A673 (cell line): ENCODE data around the gene CIITA. TPM values are rescaled to one million over a fixed set of nuclear protein-coding genes. Genes with fewer than 3 reads are reported as not detected.

Experiments
- BruUV-seq: library from RNA; stranded (reverse); fragments of 400-500 nt; replicated peaks from 2 replicates; lab custom pipeline; 2021; lab: Mats Ljungman, UMichigan
- CTCF ChIA-PET: fragments of 300-600 bp; sonication (Branson Sonifier 250); formaldehyde crosslinking; loops from one replicate; lab custom pipeline; 2022; ENCODE audit warnings: antibody characterized with exemption; lab: Charles Lee
- POLR2A ChIA-PET: fragments of 300-600 bp; sonication (Branson Sonifier 250); formaldehyde crosslinking; loops from one replicate; lab custom pipeline; 2022; ENCODE audit warnings: antibody characterized with exemption; ENCODE audit not compliant: low non-redundant PET; lab: Charles Lee
- DNase-seq: peaks from one replicate; pipeline ENCODE4 v3.0.0-alpha.2; 2015; ENCODE audit warnings: low spot score
- H3K27ac ChIP-seq: fragments of 200-600 bp; sonication (generic); 2 replicates; pipeline ENCODE4 v1.5.1; 2016; ENCODE audit warnings: mixed run types, low read depth, mild to moderate bottlenecking, mixed read lengths, antibody characterized with exemption, low read length; ENCODE audit not compliant: poor library complexity, severe bottlenecking
- H3K27me3 ChIP-seq: fragments of 200-600 bp; sonication (generic); replicated peaks from 2 replicates; pipeline ENCODE4 v1.6.1; 2017; ENCODE audit warnings: mixed run types, low read depth, mild to moderate bottlenecking, mixed read lengths, antibody characterized with exemption, low read length; ENCODE audit not compliant: insufficient read depth, poor library complexity
- H3K36me3 ChIP-seq: fragments of 200-600 bp; sonication (generic); 2 replicates; pipeline ENCODE4 v1.6.1; 2016; ENCODE audit warnings: mixed run types, mild to moderate bottlenecking, mixed read lengths, antibody characterized with exemption, low read length; ENCODE audit not compliant: insufficient read depth, poor library complexity, severe bottlenecking
- H3K4me1 ChIP-seq: fragments of 200-600 bp; sonication (generic); 2 replicates; pipeline ENCODE4 v1.6.1; 2017; ENCODE audit warnings: mixed run types, mild to moderate bottlenecking, mixed read lengths, antibody characterized with exemption, low read length; ENCODE audit not compliant: insufficient read depth, poor library complexity, severe bottlenecking
- H3K4me3 ChIP-seq: fragments of 200-600 bp; sonication (generic); 2 replicates; pipeline ENCODE4 v1.5.1; 2016; ENCODE audit warnings: low read depth, mixed run types, mild to moderate bottlenecking, mixed read lengths, low read length; ENCODE audit not compliant: poor library complexity, severe bottlenecking
- H3K9me3 ChIP-seq: fragments of 200-600 bp; sonication (generic); 2 replicates; pipeline ENCODE4 v1.6.1; 2016; ENCODE audit warnings: mixed run types, low read depth, mild to moderate bottlenecking, mixed read lengths, antibody characterized with exemption, low read length; ENCODE audit not compliant: poor library complexity, severe bottlenecking
- CTCF ChIP-seq: fragments of 300-800, 200-600 bp; sonication (generic); conservative IDR thresholded peaks from 2 replicates; pipeline ENCODE4 v1.5.1; 2017; ENCODE audit warnings: low read depth, mild to moderate bottlenecking, antibody characterized with exemption, low read length, moderate library complexity, mixed read lengths
- EZH2 ChIP-seq: fragments of 200-600 bp; sonication (generic); IDR thresholded peaks from 2 replicates; pipeline ENCODE4 v1.6.1; 2017; ENCODE audit warnings: borderline replicate concordance, low read depth, mild to moderate bottlenecking, mixed read lengths, antibody characterized with exemption, low read length; ENCODE audit not compliant: poor library complexity, severe bottlenecking
- intact Hi-C: fragments of 100-400 bp; cut with micrococcal nuclease; formaldehyde crosslinking; loops from one replicate; pipeline ENCODE4 v1.10.0; 2022; ENCODE audit not compliant: unreplicated experiment
- total RNA-seq: library from RNA; stranded (reverse); gene quantifications from 2 replicates; pipeline ENCODE4 v1.2.3, GENCODE V29; 2021

CIITA gene
- total RNA-seq, 1 experiment from 2014 or later: not detected

DNA sequence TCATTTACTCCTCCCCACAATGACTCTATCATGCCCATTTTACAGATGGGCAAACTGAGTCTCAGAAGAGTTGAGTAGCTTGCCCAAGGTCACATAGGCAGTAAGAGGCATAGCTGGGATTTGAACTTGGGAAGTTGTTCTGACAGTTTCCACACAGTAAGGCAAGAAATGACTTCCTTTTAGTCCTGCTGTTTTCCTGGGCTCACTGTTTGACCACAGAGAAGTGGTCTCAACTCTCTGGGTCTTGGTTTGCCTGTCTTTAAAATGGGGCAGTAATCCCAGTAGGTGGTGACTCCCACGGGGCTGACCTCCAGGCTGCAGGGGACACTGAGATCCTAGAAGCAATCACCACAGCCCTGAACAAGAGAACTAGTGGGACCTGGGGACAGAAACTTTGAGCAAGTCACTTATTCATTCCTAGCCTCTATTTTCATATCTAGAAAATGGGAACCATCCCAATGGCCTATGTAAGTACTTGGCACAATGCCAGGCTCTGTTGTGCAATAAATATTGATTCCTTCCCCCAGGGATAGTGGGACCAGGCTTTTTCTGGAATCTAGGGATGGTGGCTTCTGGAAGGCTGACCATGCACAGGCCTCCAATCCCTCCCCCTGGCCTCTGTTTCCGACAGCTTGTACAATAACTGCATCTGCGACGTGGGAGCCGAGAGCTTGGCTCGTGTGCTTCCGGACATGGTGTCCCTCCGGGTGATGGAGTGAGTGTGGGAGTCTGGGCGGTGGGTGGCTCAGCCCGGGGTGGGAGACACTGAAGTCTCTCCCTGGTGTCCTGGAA is 44.7 kb downstream of the CIITA start:
- DNase-seq: no peak
- TF ChIP-seq CTCF: no peak
- TF ChIP-seq EZH2: no peak
- intact Hi-C loops: no loop called here
- H3K4me3 ChIP-seq: no peak overlapping the region
- ChIA-PET CTCF (no interaction called here), POLR2A (no interaction called here)
- H3K9me3 ChIP-seq: no peaks in the 10 kb centered on the region
- no TSS peak for BruUV-seq
- H3K27me3 ChIP-seq: no peaks in the 10 kb centered on the region
- H3K36me3 ChIP-seq: no peaks in the 10 kb centered on the region
- H3K27ac ChIP-seq: no peak overlapping the region
- H3K4me1 ChIP-seq: no peaks in the 10 kb centered on the region

- Histone ChIP-seq H3K27me3 (no peaks in the 10 kb centered on the region), H3K4me1 (no peaks in the 10 kb centered on the region), H3K27ac (no peak overlapping the region), H3K4me3 (no peak overlapping the region), H3K36me3 (no peaks in the 10 kb centered on the region), H3K9me3 (no peaks in the 10 kb centered on the region)
- no peak for DNase-seq
- TF ChIP-seq CTCF (no peak), EZH2 (no peak)
- BruUV-seq: no TSS peak
- POLR2A ChIA-PET: no interaction called here
- intact Hi-C loops: no loop called here
- CTCF ChIA-PET: no interaction called here
Measured at GRCh38 chr16:10922328-10923145, 45.5 kb downstream of the CIITA start.

GRCh38 chr16:10923146-10923649 is 46.2 kb downstream of the CIITA start:
- POLR2A ChIA-PET: no interaction called here
- no peak overlapping the region for H3K27ac ChIP-seq
- intact Hi-C loops: no loop called here
- no peaks in the 10 kb centered on the region for H3K36me3 ChIP-seq
- no peaks in the 10 kb centered on the region for H3K27me3 ChIP-seq
- no peak for DNase-seq
- no peak for TF ChIP-seq EZH2
- no peak for TF ChIP-seq CTCF
- no peaks in the 10 kb centered on the region for H3K9me3 ChIP-seq
- CTCF ChIA-PET: no interaction called here
- H3K4me3 ChIP-seq: no peak overlapping the region
- BruUV-seq: no TSS peak
- no peaks in the 10 kb centered on the region for H3K4me1 ChIP-seq
